ENCODE results near the gene SMAP2.

The SMAP2 gene

DNA sequence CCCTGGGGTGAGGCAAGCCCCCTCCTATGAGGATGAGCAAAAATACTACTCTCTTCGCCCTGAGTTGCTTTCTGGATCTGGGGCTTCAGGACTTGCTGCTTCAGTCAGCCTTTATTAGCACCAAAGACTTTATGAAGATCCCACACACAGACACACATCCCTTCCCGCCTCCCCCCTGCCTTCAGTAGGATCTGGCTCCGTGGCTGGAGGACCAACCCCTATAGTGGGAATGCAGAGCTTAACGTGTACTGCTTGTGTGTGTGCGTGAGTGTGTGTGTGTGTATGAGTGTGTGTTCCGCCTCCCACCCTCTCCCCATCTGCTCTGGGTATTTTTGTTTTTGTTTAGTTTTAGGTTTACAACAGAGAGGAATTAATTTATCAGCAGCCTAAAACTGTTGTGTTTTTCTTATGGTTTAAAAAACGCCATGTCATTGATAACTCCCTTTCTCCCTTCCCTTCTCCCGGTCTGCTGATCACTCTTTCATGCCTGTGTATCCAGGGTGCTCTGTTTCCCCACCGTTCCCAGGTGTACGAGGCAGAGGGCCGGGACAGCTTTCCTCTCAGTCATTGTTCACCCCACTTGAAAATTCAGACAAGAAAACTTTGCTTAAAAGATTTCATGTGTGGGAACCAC is 49.2 kb downstream of the SMAP2 start:
- FAIRE-seq: no peak

DNA sequence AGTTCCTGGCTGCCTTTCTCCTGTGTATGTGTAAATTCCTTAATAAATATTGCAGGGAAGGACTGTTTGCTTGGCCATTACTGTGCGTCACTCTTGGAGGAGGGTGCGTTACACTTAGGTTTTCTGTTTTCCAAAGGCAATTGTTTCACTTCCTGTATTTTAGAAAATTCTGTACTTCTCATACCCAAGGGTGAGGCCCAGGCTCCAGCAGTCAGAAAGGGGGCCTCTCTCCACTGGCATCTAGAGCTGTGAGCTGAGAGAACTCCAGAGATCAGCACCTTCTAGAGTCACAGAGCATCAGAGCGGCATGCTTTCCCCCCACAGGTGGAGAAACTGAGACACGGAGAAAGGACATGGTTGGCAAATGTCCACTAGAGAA is 49.7 kb downstream of the SMAP2 start:
- FAIRE-seq: no peak

GRCh38 chr1:40423951-40424618 is 50.6 kb downstream of the SMAP2 start:
- no peak for FAIRE-seq

- no peak for FAIRE-seq
These were observed 51.7 kb downstream of the SMAP2 start for GRCh38 chr1:40425198-40425597.

DNA sequence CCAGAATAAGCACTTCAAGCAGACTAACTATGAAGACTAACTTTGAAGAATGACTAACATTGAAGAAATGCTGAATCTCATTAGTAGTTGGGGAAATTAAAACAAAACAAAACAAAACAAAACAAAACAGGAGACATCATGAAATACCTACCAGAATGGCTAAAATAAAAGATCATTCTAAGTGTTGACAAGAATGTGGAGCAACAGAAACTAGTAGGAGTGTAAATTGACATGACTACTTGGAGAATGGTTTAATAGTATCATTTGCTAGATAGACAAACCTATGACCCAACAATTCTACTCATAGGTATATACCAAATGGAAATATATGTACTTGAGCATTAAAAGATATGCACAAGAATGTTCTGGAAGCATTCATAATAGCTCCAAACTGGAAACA is 57.9 kb downstream of the SMAP2 start:
- no peak for FAIRE-seq

DNA sequence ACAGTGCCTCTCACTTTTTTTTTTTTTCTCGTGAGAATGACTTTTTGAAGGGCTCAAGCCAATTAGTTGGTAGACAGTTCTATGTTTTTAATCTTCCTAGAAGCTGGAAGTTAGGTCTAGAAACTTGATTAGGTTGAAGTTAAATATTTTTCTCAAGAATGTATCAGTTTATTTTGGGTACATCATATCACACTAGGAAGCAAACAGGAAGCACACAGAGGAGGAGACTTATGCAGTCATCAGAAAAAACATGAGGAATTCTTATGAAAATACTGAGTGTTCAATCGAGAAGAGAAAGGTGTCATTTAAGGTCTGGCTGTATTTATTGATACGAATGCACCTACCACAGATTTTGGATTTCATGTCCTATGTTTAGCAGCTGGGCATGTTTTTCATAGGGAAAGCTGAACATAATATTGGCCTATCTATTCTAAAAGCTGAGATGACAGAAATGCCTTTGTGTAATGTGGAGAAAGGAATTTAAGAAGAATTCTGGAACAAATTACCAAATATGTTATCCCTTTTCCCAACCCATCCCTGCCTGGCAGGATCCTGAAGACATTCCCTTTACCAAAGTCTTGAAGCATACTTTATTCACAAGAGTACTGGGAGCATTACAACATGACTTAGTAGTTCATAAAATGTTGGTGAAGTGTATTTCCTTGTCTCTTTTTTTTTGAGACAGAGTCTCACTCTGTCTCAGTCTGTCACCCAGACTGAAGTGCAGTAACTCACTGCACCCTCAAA is 59.3 kb downstream of the SMAP2 start:
- no peak for FAIRE-seq

- FAIRE-seq: no peak
These were observed 61.9 kb downstream of the SMAP2 start for GRCh38 chr1:40435471-40435870.

DNA sequence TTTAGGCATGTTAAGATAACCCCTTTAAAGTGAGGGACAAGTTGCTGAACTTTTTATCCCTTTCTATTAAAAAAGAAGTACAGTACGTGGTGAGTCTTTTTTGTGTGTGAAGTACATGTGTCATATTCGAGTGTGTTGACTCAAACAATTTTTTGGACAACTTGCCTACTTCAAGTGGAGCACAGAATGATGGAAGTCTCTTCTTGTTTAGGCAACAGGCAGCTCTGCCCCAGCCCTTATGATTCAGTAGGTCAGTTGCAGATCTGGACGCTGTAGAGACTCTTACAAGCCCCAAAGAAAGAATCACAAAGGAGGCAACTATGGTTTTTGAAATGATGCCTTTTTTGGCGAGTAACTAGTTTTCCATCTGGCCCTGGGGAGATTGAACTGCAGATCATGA is 62.3 kb downstream of the SMAP2 start:
- FAIRE-seq: no peak

GRCh38 chr1:40438391-40439015 is 65.0 kb downstream of the SMAP2 start:
- no peak for FAIRE-seq

- no peak for FAIRE-seq
These were observed 65.7 kb downstream of the SMAP2 start for GRCh38 chr1:40439247-40439646.

DNA sequence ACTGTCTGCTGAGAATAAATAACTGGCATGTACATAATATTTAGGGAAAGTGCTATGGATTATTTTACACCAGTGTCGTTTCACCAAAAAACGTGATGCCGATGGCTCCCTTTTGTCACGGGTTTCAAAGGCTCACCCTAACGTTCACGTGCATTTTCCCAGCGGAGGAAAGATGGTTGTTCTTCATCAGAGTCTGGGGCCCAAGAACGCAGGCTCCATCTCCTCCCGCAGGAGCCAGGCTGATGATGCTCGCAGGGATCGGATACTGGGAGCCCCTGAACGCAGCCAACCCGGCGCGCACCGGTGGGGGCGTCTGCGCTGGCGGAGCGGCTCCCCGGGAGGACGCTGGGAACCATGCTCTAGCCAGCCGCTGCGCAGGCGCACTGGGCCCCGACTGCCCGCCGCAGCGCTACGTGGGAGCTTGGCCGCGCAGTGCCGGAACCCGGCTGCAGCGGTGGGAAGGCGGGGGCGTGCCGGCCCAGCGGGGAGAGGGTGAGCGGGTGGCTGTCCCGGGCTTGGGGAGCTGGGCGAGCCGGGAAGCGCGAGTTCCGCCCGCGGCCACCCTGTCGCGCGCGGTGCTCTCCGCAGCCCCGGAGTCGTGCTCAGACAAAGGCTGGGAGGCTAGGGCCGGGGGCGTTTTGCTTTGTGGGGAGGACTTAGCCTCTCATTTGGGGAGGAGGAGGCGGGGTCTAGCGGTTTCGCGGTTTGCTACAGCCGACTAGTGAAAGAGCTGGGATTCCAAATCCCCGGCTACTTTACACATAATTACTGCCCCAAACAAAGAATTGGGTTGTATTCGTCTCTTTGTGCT is 76.4 kb downstream of the SMAP2 start, which contains the start of gene ZFP69B:
ZFP69B (plus strand) TSS at position 793 of the 811 bp plus-strand sequence. CDS start 486 bp downstream, outside the sequence.
- FAIRE-seq: no peak

- FAIRE-seq: no peak
These were observed 77.1 kb downstream of the SMAP2 start for GRCh38 chr1:40450495-40451237.

DNA sequence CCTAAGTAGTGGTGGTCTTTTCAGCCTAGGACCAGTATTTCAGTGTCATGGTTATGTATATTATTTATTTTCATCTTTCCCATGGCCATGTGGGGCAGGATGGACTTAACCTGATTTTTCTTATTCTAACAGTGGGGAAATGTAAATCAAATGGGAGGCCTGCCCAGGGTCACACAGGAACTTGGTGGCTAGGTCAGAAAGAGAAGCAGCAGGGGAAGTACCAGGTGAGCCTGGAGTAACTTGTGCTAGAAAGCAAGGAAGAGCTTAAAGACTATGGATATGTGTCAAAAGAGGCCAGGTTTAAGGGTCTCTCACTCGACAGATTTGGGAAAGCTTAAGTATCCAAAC is 77.7 kb downstream of the SMAP2 start:
- no peak for FAIRE-seq

DNA sequence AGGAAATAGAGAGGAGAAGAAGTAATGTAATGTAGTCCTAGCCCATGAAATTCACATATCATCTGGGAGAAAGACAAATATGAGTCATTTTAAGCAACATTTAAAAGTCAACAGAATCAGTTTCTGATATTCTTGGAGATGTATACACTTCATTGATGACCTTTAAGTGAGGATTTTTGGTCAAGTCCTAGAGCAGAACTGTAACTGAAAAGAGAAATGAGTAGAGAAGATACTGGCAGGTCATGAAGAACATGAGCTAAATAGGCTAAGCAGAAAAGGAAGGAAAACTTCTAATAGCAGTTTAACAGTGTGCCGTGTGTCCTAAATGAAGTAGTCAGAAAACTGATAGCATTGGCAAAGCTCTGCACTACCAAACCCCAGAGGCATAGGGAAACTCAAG is 81.3 kb downstream of the SMAP2 start:
- FAIRE-seq: no peak

DNA sequence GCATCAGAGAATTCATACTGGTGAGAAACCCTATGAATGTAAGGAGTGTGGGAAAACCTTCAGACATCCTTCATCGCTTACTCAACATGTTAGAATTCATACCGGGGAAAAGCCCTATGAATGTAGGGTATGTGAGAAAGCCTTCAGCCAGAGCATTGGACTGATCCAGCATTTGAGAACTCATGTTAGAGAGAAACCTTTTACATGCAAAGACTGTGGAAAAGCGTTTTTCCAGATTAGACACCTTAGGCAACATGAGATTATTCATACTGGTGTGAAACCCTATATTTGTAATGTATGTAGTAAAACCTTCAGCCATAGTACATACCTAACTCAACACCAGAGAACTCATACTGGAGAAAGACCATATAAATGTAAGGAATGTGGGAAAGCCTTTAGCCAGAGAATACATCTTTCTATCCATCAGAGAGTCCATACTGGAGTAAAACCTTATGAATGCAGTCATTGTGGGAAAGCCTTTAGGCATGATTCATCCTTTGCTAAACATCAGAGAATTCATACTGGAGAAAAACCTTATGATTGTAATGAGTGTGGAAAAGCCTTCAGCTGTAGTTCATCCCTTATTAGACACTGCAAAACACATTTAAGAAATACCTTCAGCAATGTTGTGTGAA is 89.5 kb downstream of the SMAP2 start:
- FAIRE-seq: no peak

DNA sequence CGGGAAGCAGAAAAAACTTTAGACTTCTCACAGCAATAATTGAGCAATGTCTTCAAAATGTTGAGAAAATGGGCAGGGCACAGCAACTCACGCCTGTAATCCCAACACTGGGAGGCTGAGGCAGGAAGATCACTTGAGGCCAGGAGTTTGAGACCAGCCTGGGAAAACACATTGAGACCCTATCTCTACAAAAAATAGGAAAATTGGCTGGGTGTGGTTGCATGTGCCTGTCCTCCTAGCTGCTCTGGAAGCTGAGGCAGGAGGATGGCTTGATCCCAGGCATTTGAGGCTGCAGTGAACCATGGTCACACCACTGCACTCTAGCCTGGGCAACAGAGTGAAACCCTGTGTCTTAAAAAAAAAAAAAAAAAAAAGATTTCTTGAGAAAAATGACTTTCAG is 95.8 kb downstream of the SMAP2 start:
- no peak for FAIRE-seq

Data from endometrium (tissue), 2 donors.